ENCODE measurements around the gene STAT3.
"Not testable (repeated sequence)": the region's sequence is repeated elsewhere in the genome, so short reads cannot be mapped to it uniquely, and the experiment has no call there.

- TF ChIP-seq ADNP (tag; IDR thresholded peaks at IDR 0.05); NRF1 (conservative IDR thresholded peaks at IDR 0.05 in 1 of 2, IDR thresholded peaks at IDR 0.05 in 1 of 2); HLTF (IDR thresholded peaks at IDR 0.05); CTCF (IDR thresholded peaks at IDR 0.05 in 2 of 3, conservative IDR thresholded peaks at IDR 0.05 in 1 of 3; ENCODE audit: insufficient read depth in 2 of 3, low read depth in 1 of 3, low read length in 3 of 3); EZH2 (IDR thresholded peaks at IDR 0.05; ENCODE audit: borderline replicate concordance, low read depth, low read length); POLR2A (conservative IDR thresholded peaks at IDR 0.05); POLR2AphosphoS5 (IDR thresholded peaks at IDR 0.05; ENCODE audit: control insufficient read depth, insufficient read depth, low read depth, low read length); MAX (CRISPR knock-in tag; IDR thresholded peaks at IDR 0.05); TARDBP (IDR thresholded peaks at IDR 0.05); YY1 (IDR thresholded peaks at IDR 0.05; ENCODE audit: borderline replicate concordance in 1 of 3, control insufficient read depth in 1 of 3, extremely low read depth in 1 of 3, insufficient read depth in 3 of 3, insufficient read length in 1 of 3, insufficient replicate concordance in 2 of 3, low read depth in 1 of 3, low read length in 2 of 3): not testable (repeated sequence)
These were observed 19.9 kb downstream of the STAT3 start for GRCh38 chr17:42368310-42368709.
